22Rv1 (cell line): ENCODE measurements around the gene S100A11.
A peak's percentile ranks its signal among the peaks of the same experiment; 100 is the strongest.
"Not testable (repeated sequence)": the region's sequence is repeated elsewhere in the genome, so short reads cannot be mapped to it uniquely, and the experiment has no call there.

Source experiments
- H3K27ac ChIP-seq: fragments of 450-650 bp; 2 replicates; pipeline ENCODE4 v1.5.1; 2017
- CTCF ChIP-seq: fragments of 450-650 bp; IDR thresholded peaks from 2 replicates; pipeline ENCODE4 v1.5.1; 2017; ENCODE audit warnings: mild to moderate bottlenecking
- ZFX ChIP-seq: fragments of 450-650 bp; IDR thresholded peaks from 2 replicates; pipeline ENCODE4 v1.6.1; 2017; ENCODE audit warnings: antibody characterized with exemption, borderline replicate concordance

Gene S100A11

GRCh38 chr1:152036267-152037216 is at the start of gene S100A11:
TSS of gene S100A11 (minus strand) at chr1:152037004. CDS start at chr1:152036915, 89 bp downstream.
- TF ChIP-seq CTCF (no peak), ZFX (no peak)
- peak within 1 kb of the TSS; percentile 98 for H3K27ac ChIP-seq

GRCh38 chr1:152084853-152085252 is 48.0 kb upstream of the S100A11 start:
- TF ChIP-seq ZFX (no peak), CTCF (no peak)

GRCh38 chr1:152081026-152081425 is 44.2 kb upstream of the S100A11 start:
- not testable (repeated sequence) for H3K27ac ChIP-seq

More at GRCh38 chr1:152084853-152085252, 48.0 kb upstream of the S100A11 start:
- no peak overlapping the region for H3K27ac ChIP-seq

- not testable (repeated sequence) for H3K27ac ChIP-seq
These were observed 43.7 kb upstream of the S100A11 start for GRCh38 chr1:152080494-152080893.

- no peak overlapping the region for H3K27ac ChIP-seq
- TF ChIP-seq CTCF = no peak
- no peak for TF ChIP-seq ZFX
These were observed 42.1 kb upstream of the S100A11 start for GRCh38 chr1:152078831-152079441.

GRCh38 chr1:152072311-152072710 is 35.5 kb upstream of the S100A11 start:
- H3K27ac ChIP-seq = no peak overlapping the region
- TF ChIP-seq CTCF (no peak), ZFX (no peak)

- TF ChIP-seq CTCF (no peak), ZFX (no peak)
- no peak overlapping the region for H3K27ac ChIP-seq
These were observed 34.3 kb upstream of the S100A11 start for GRCh38 chr1:152071123-152071522.

GRCh38 chr1:152067929-152068328 is 31.1 kb upstream of the S100A11 start:
- H3K27ac ChIP-seq = no peak overlapping the region
- no peak for TF ChIP-seq CTCF
- no peak for TF ChIP-seq ZFX
